OCI-LY7 (cell line): Measurements from ENCODE around the gene MROH2B. TPM values are rescaled to one million over a fixed set of nuclear protein-coding genes. Genes with fewer than 3 reads are reported as not detected.

Source experiments
- Bru-seq: library from RNA; stranded (reverse); fragments of 400-500 nt; gene quantifications from one replicate; lab custom pipeline; 2021; lab: Mats Ljungman, UMichigan
- BruChase-seq, 2 experiments: library from RNA; stranded (reverse); fragments of 400-500 nt; gene quantifications; one replicate each; lab custom pipeline; 2021; lab: Mats Ljungman, UMichigan
- BruUV-seq: library from RNA; stranded (reverse); fragments of 400-500 nt; replicated peaks from 2 replicates; lab custom pipeline; 2021; lab: Mats Ljungman, UMichigan
- CTCF ChIA-PET: fragments of 300-600 bp; sonication (Branson Sonifier 250); formaldehyde crosslinking; loops from one replicate; lab custom pipeline; 2022; ENCODE audit warnings: antibody characterized with exemption; ENCODE audit not compliant: unreplicated experiment; lab: Charles Lee
- POLR2A ChIA-PET: fragments of 300-600 bp; sonication (Branson Sonifier 250); formaldehyde crosslinking; loops from one replicate; lab custom pipeline; 2022; ENCODE audit warnings: antibody characterized with exemption; lab: Charles Lee
- DNase-seq: peaks from one replicate; pipeline ENCODE4 v3.0.0-alpha.2; 2015; ENCODE audit warnings: low spot score
- H2AFZ ChIP-seq: fragments of 200-600 bp; sonication (generic), shearing (Covaris generic); 2 replicates; pipeline ENCODE4 v1.6.1; 2014; ENCODE audit warnings: mild to moderate bottlenecking, antibody characterized with exemption, low read length, moderate library complexity
- H3K27ac ChIP-seq: fragments of 200-600 bp; sonication (generic); 2 replicates; pipeline ENCODE4 v1.5.1; 2014; ENCODE audit warnings: mixed run types, low read depth, mild to moderate bottlenecking, moderate library complexity, low read length, inconsistent platforms; ENCODE audit not compliant: poor library complexity, severe bottlenecking
- H3K36me3 ChIP-seq: fragments of 200-600 bp; sonication (generic); 2 replicates; pipeline ENCODE4 v1.6.1; 2014; ENCODE audit warnings: mild to moderate bottlenecking, antibody characterized with exemption, low read length, moderate library complexity, mixed read lengths; ENCODE audit not compliant: insufficient read depth
- H3K4me1 ChIP-seq: fragments of 200-600 bp; sonication (generic); 2 replicates; pipeline ENCODE4 v1.5.1; 2014; ENCODE audit warnings: mild to moderate bottlenecking, low read length; ENCODE audit not compliant: insufficient read depth, poor library complexity, severe bottlenecking
- H3K4me2 ChIP-seq: fragments of 200-600 bp; sonication (generic); 2 replicates; pipeline ENCODE4 v1.6.1; 2014; ENCODE audit warnings: mild to moderate bottlenecking, low read length
- H3K4me3 ChIP-seq: fragments of 200-600 bp; sonication (generic); 2 replicates; pipeline ENCODE4 v1.5.1; 2014; ENCODE audit warnings: mild to moderate bottlenecking, low read depth, low read length; ENCODE audit not compliant: poor library complexity, severe bottlenecking
- H3K79me2 ChIP-seq: fragments of 200-600 bp; sonication (generic); 2 replicates; pipeline ENCODE4 v1.6.1; 2016; ENCODE audit warnings: low read depth, mild to moderate bottlenecking, low read length, moderate library complexity, mixed read lengths; ENCODE audit not compliant: insufficient read depth
- H3K9me2 ChIP-seq: fragments of 200-600 bp; sonication (generic); 2 replicates; pipeline ENCODE4 v1.6.1; 2016; ENCODE audit warnings: mild to moderate bottlenecking, low read length, mixed read lengths; ENCODE audit not compliant: insufficient read depth
- H3K9me3 ChIP-seq: fragments of 200-600 bp; sonication (generic); 2 replicates; pipeline ENCODE4 v1.6.1; 2014; ENCODE audit warnings: mild to moderate bottlenecking, mixed run types, low read length, mixed read lengths
- H4K20me1 ChIP-seq: fragments of 200-600 bp; sonication (generic); 2 replicates; pipeline ENCODE4 v1.6.1; 2014; ENCODE audit warnings: mild to moderate bottlenecking, antibody characterized with exemption, low read length, moderate library complexity, mixed read lengths; ENCODE audit not compliant: insufficient read depth
- CTCF ChIP-seq: fragments of 200-600 bp; sonication (generic); conservative IDR thresholded peaks from 2 replicates; pipeline ENCODE4 v1.5.1; 2014; ENCODE audit warnings: mild to moderate bottlenecking, antibody characterized with exemption, low read length, moderate library complexity, mixed read lengths
- EZH2phosphoT487 ChIP-seq: fragments of 200-600 bp; sonication (generic); IDR thresholded peaks from 2 replicates; pipeline ENCODE4 v1.6.1; 2018; ENCODE audit warnings: low read depth, borderline replicate concordance, mild to moderate bottlenecking, mixed run types, antibody characterized with exemption, low read length, moderate library complexity, mixed read lengths
- intact Hi-C: fragments of 100-400 bp; cut with micrococcal nuclease; formaldehyde crosslinking; loops from one replicate; pipeline ENCODE4 v1.10.0; 2022; ENCODE audit not compliant: unreplicated experiment
- long read RNA-seq: library from polyadenylated mRNA; stranded (forward); transcript quantifications from one replicate; pipeline ENCODE4 v2.0.0, GENCODE V29; 2022
- total RNA-seq, 2 experiments: library from RNA; depleted of rRNA in 1 of 2; stranded (reverse); fragments of >200 nt in 1 of 2; shearing (Covaris generic) in 1 of 2; gene quantifications; 2 replicates each; pipeline ENCODE4 v1.2.3, GENCODE V29; 2014 to 2022

MROH2B gene
- total RNA-seq (2014; rRNA removed; shearing (Covaris generic)) (not detected in 2 replicates), total RNA-seq (2022) (not detected in 2 replicates), Bru-seq, nascent RNA (not detected), BruChase-seq, experiment 1, labeled RNA remaining after a 6-hour chase (percentile 1 among the genes with signal in this experiment), BruChase-seq, experiment 2, labeled RNA remaining after a 2-hour chase (percentile 1 among the genes with signal in this experiment)
- long read RNA-seq: 0 reads

GRCh38 chr5:41071242-41071641 is at the start of gene MROH2B:
Gene MROH2B (minus strand): TSS chr5:41071342. CDS start chr5:41070852, 490 bp downstream.
- no peaks in the 10 kb centered on the region for H3K4me1 ChIP-seq
- H2AFZ ChIP-seq: no peak within 1 kb of the TSS
- ChIA-PET CTCF (no interaction called here), POLR2A (no interaction called here)
- H3K36me3 ChIP-seq: no peaks in the 10 kb centered on the region
- H4K20me1 ChIP-seq: no peaks in the 10 kb centered on the region
- intact Hi-C loops: no loop called here
- no peaks in the 10 kb centered on the region for H3K9me2 ChIP-seq
- H3K9me3 ChIP-seq: no peaks in the 10 kb centered on the region
- no peak within 1 kb of the TSS for H3K27ac ChIP-seq
- H3K4me3 ChIP-seq: no peak within 1 kb of the TSS
- no peaks in the 10 kb centered on the region for H3K79me2 ChIP-seq
- no peak within 1 kb of the TSS for H3K4me2 ChIP-seq
- DNase-seq: no peak
- BruUV-seq: no TSS peak
- TF ChIP-seq EZH2phosphoT487 (no peak), CTCF (no peak)

- no peaks in the 10 kb centered on the region for H3K4me1 ChIP-seq
- intact Hi-C loops: no loop called here
Measured at GRCh38 chr5:41120600-41120999, 49.5 kb upstream of the MROH2B start.

More at GRCh38 chr5:41120600-41120999, 49.5 kb upstream of the MROH2B start:
- no peak overlapping the region for H2AFZ ChIP-seq
- no peaks in the 10 kb centered on the region for H3K9me2 ChIP-seq
- no TSS peak for BruUV-seq
- H3K9me3 ChIP-seq: no peaks in the 10 kb centered on the region
- H3K4me2 ChIP-seq: no peak overlapping the region
- H3K27ac ChIP-seq: no peak overlapping the region
- DNase-seq: no peak
- no peaks in the 10 kb centered on the region for H4K20me1 ChIP-seq
- H3K36me3 ChIP-seq: no peaks in the 10 kb centered on the region
- ChIA-PET POLR2A (no interaction called here), CTCF (no interaction called here)
- TF ChIP-seq CTCF: no peak
- TF ChIP-seq EZH2phosphoT487: no peak
- no peak overlapping the region for H3K4me3 ChIP-seq
- no peaks in the 10 kb centered on the region for H3K79me2 ChIP-seq
